ENCODE data around the gene TNRC6C. TPM values are rescaled to one million over a fixed set of nuclear protein-coding genes. Genes with fewer than 3 reads are reported as not detected.
"Not testable (repeated sequence)": the region's sequence is repeated elsewhere in the genome, so short reads cannot be mapped to it uniquely, and the experiment has no call there.

Gene TNRC6C
- total and polyA plus RNA-seq, 9 donors = 8.1 to 11.1 (median 8.8) TPM

DNA sequence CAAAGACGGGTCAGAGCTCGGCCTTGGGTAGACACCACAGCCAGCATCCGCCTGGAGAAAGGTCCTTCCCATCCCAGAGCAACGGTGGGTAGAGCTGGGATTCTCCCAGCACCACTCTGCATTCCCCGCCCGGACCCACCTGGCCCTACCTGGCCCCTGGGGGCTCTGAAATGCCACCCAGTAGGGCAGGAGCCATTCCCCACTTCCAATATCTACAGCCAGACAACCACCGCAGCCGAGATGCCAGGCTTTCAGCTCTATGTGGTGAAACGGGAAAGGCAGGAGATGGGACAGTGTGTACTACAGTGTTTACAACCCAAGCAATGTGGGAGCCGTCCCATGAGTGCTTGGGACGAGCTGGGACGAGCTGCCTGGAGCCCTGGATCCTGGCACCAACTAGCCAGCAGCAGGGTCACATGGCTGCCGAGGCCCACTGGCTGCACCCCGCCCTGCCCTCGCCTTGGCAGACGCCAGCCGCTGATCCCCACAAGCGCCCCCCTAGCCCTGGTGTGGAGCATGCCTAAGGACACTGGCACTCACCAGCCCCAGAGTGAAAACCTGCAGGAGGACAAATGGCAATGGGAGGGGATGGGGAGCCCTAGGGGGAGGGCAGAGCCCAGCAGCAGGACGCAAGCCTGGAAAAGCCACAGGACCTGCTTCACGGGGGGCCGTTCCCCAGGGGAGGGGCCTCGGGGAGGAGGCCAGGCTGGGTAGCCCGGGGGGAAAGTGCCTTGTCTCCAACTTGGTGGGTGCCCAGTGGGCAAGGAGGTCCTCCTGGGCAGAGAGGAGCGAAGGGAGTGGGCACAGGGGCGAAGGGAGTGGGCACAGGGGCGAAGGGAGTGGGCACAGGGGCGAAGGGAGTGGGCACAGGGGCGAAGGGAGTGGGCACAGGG is 156.6 kb downstream of the TNRC6C start:
- Histone ChIP-seq H3K4me1 (ENCODE audit: control insufficient read depth, insufficient read depth, low read length) (peaks cover 9% of the 10 kb centered on the region), H3K36me3 (ENCODE audit: control insufficient read depth, insufficient read depth, low read length) (peaks cover 34% of the 10 kb centered on the region), H3K27me3 (ENCODE audit: control insufficient read depth, insufficient read depth, low read length) (no peaks in the 10 kb centered on the region), H3K27ac (ENCODE audit: low read length) (no peak overlapping the region), H3K9me3 (replicated peaks; ENCODE audit: control insufficient read depth, low read depth, low read length) (no peaks in the 10 kb centered on the region), H3K4me3 (ENCODE audit: low read length) (no peak overlapping the region)
- DNase-seq = no peak
- 79% methylated on average over 20 of the region's 28 CpGs for WGBS (ENCODE audit: insufficient coverage)

DNA sequence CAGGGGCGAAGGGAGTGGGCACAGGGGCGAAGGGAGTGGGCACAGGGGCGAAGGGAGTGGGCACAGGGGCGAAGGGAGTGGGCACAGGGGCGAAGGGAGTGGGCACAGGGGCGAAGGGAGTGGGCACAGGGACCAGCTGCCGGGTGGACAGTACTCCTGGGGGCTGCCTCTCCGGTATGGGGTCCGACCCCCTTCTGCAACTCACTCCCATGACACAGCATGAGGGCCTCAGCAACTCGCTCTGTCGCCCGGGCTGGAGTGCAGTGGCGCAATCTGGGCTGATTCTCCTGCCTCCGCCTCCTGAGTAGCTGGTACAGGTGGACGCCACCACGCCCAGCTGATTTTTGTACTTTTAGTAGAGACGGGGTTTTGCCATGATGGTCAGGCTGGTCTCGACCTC is 157.3 kb downstream of the TNRC6C start:
- H3K27me3 ChIP-seq (ENCODE audit: control insufficient read depth, insufficient read depth, low read length); H3K4me3 ChIP-seq (ENCODE audit: low read length); H3K9me3 ChIP-seq (replicated peaks; ENCODE audit: control insufficient read depth, low read depth, low read length); H3K4me1 ChIP-seq (ENCODE audit: control insufficient read depth, insufficient read depth, low read length); H3K27ac ChIP-seq (ENCODE audit: low read length); DNase-seq: not testable (repeated sequence)
- H3K36me3 ChIP-seq (ENCODE audit: control insufficient read depth, insufficient read depth, low read length) = peaks cover 37% of the 10 kb centered on the region
- WGBS (ENCODE audit: insufficient coverage) = 87% methylated on average over 14 of the region's 18 CpGs

DNA sequence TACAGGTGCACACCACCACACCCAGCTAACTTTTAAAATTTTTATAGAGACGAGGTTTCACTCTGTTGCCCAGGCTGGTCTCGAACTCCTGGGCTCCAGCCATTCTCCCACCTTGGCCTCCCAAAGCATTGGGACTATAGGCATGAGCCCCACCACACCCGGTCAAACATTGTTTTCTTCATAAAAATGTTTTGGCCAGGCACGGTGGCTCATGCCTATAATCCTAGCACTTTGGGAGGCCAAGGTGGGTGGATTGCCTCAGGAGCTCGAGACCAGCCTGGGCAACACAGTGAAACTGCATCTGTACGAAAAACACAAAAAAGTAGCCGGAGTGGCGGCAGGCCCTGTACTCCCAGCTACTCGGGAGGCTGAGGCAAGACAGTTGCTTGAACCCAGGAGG is 157.9 kb downstream of the TNRC6C start:
- Histone ChIP-seq H3K4me1 (ENCODE audit: control insufficient read depth, insufficient read depth, low read length) (peaks cover 9% of the 10 kb centered on the region), H3K27ac (ENCODE audit: low read length) (no peak overlapping the region), H3K27me3 (ENCODE audit: control insufficient read depth, insufficient read depth, low read length) (no peaks in the 10 kb centered on the region), H3K4me3 (ENCODE audit: low read length) (no peak overlapping the region), H3K9me3 (replicated peaks; ENCODE audit: control insufficient read depth, low read depth, low read length) (no peaks in the 10 kb centered on the region), H3K36me3 (ENCODE audit: control insufficient read depth, insufficient read depth, low read length) (peaks cover 34% of the 10 kb centered on the region)
- no peak for DNase-seq
- WGBS (ENCODE audit: insufficient coverage) = 91% methylated on average over 8 of the region's 9 CpGs

DNA sequence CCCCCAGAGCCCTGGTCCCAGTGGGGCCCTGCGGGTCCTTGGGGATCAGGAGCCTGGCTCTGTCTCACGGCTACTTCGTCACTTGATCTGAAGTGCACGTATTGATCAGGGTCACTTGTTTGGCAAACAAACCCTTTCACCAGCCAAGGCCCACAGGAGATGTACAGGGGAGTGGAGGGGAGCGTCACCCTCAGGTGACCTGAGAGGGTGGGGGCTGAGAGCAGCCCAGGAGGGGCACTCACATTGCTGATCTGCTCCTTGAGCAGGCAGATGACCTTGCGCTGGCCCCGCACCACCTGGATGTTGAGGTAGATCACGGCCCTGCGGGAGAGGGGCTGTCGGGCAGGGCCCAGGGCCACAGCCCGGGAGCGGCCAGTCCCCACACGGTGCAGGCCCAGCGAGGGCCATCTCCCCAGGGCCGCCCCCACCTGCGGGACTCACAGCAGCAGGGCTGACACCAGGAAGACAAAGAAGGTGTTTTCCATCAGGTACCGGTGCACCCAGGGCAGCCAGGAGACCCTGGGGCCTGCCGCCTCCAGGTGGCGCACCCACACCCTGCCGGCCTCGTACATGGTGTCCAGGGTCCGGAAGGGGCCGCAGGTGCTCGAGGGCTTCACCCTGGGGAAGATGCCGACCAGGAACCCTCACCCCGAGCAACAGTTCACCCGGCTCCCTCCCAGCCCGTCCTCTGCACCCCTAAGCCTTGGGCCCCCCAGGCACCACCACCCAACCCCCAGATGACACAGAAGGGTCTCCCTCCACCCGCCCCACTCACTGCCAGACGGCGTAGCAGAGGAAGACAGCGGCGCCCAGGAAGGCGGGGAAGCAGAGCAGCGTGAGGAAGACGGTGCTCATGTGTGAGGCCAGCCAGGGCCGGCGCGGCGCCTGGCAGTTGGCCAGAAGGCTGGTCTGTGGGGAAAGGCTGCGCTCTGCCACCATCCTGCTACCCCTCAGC is 158.8 kb downstream of the TNRC6C start:
- Histone ChIP-seq H3K27ac (ENCODE audit: low read length) (no peak overlapping the region), H3K36me3 (ENCODE audit: control insufficient read depth, insufficient read depth, low read length) (peaks cover 32% of the 10 kb centered on the region)

DNA sequence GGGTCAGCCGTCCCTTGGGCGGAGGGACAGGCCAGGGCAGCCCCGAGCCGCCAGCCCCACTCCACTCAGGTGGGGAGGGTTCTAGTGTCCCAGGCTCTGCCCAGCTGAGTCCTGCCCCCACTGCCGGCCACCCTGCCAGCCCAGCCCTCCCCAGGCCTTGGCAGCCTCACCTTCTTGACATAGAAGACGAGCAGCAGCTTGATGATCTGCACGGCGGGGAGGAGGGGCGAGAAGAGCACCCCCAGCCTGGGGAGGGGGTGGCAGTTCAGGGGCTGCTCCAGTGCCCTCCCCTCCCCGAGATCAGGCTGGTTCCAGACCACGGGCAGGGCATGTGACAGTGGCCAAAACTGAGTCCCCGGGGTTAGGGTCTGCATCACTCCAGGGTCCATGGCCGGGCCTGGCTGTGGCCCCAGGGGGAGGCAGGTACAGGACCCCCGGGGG is 160.3 kb downstream of the TNRC6C start:
- Histone ChIP-seq H3K36me3 (ENCODE audit: control insufficient read depth, insufficient read depth, low read length) (peaks cover 43% of the 10 kb centered on the region), H3K27me3 (ENCODE audit: control insufficient read depth, insufficient read depth, low read length) (no peaks in the 10 kb centered on the region), H3K4me3 (ENCODE audit: low read length) (no peak overlapping the region), H3K27ac (ENCODE audit: low read length) (no peak overlapping the region), H3K9me3 (replicated peaks; ENCODE audit: control insufficient read depth, low read depth, low read length) (no peaks in the 10 kb centered on the region), H3K4me1 (ENCODE audit: control insufficient read depth, insufficient read depth, low read length) (peaks cover under 1% of the 10 kb centered on the region)
- 74% methylated on average over 10 of the region's 14 CpGs for WGBS (ENCODE audit: insufficient coverage)
- DNase-seq = no peak

More for the DNA sequence above, 158.8 kb downstream of the TNRC6C start:
- Histone ChIP-seq H3K4me1 (ENCODE audit: control insufficient read depth, insufficient read depth, low read length) (peaks cover 8% of the 10 kb centered on the region), H3K4me3 (ENCODE audit: low read length) (no peak overlapping the region), H3K27me3 (ENCODE audit: control insufficient read depth, insufficient read depth, low read length) (no peaks in the 10 kb centered on the region), H3K9me3 (replicated peaks; ENCODE audit: control insufficient read depth, low read depth, low read length) (no peaks in the 10 kb centered on the region)
- DNase-seq = no peak
- WGBS (ENCODE audit: insufficient coverage) = 59% methylated on average over 33 of the region's 41 CpGs

DNA sequence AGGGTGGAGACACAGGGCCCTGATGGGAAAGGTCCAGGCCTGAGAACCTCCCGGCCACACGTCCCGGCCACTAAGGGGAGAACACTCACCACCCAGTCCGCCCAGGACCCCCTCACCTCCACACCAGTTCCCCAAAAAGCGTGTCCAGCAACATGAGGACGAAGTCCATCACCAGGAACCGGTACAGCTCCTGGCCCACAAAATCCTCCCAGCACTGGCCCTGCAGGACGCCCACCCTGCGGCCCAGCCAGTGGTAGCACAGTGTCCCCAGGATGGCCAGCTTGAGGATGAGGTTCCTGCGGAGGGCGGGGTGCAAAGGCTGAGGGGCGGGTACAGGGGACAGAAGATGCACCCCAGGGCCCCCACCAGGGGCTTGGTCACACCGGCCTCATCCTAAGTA is 162.0 kb downstream of the TNRC6C start:
- no peak overlapping the region for H3K4me3 ChIP-seq (ENCODE audit: low read length)
- H3K27ac ChIP-seq (ENCODE audit: low read length) = no peak overlapping the region
- no peak for DNase-seq
- WGBS (ENCODE audit: insufficient coverage) = 97% methylated on average over 10 of the region's 13 CpGs
- peaks cover 56% of the 10 kb centered on the region for H3K36me3 ChIP-seq (ENCODE audit: control insufficient read depth, insufficient read depth, low read length)
- no peaks in the 10 kb centered on the region for H3K9me3 ChIP-seq (replicated peaks; ENCODE audit: control insufficient read depth, low read depth, low read length)
- no peaks in the 10 kb centered on the region for H3K27me3 ChIP-seq (ENCODE audit: control insufficient read depth, insufficient read depth, low read length)
- peaks cover 18% of the 10 kb centered on the region for H3K4me1 ChIP-seq (ENCODE audit: control insufficient read depth, insufficient read depth, low read length)

DNA sequence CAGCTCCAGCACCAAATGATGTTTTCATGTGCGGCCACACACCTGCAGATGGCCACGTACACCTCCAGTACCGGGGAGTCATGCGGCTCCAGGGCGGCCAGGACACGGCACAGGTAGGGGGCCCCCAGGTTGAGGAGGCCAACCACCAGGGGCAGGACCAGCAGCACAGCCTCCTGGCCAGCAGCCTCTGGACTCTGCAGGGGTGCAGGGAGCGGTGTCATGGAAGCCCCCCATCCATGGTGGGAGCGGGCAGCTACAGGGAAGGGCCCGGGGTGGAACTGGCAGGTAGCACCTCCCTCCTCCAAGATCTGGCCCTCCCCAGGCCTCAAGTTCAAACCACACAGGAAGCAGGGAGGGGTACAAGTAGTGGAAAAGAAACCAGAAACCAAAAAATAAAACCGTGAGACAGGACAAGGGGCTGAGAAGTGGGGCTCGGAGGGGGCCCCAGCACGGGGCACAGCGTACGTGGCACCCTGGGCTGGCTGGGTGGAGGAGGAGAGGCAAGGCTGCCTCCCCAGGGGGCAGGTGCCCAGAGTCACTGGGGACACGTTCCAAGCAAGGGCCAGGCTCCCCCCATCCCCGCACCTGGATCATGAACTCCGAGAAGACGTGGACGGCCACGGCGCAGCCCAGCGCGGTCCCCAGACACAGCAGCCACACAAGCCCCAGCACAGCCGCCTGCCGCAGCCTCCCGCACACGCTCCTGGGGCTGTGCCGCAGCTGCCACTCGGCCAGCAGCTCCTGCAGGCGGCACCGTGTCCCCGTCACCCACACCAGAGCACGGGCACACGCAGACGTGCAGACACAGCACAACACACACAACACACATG is 162.7 kb downstream of the TNRC6C start:
- Histone ChIP-seq H3K4me3 (ENCODE audit: low read length) (no peak overlapping the region), H3K4me1 (ENCODE audit: control insufficient read depth, insufficient read depth, low read length) (peaks cover 24% of the 10 kb centered on the region), H3K27ac (ENCODE audit: low read length) (no peak overlapping the region), H3K36me3 (ENCODE audit: control insufficient read depth, insufficient read depth, low read length) (peaks cover 61% of the 10 kb centered on the region), H3K9me3 (replicated peaks; ENCODE audit: control insufficient read depth, low read depth, low read length) (no peaks in the 10 kb centered on the region), H3K27me3 (ENCODE audit: control insufficient read depth, insufficient read depth, low read length) (no peaks in the 10 kb centered on the region)
- DNase-seq = no peak
- WGBS (ENCODE audit: insufficient coverage) = 79% methylated on average over 33 of the region's 35 CpGs

DNA sequence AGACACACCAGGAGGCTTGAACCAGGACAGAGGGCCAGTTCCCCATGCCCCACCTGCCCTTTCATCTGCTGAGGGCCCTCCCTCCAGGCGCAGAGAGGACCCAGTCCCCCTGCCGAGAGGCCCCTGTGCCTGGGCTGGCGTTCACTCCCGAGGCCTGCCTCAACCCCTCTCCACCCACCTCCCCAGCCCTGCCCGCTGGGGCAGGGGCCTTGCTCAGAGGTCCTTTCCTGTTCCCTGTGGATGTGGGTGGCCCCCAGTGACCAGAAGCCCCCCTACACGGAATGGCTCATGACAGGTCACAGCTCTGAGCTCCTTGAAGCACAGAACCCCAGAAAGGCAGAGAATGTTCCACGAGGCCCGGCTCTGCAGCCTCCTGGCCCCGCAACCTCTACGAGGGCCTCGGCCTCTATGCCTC is 163.3 kb downstream of the TNRC6C start:
- DNase-seq = no peak
- H3K9me3 ChIP-seq (replicated peaks; ENCODE audit: control insufficient read depth, low read depth, low read length) = no peaks in the 10 kb centered on the region
- peaks cover 61% of the 10 kb centered on the region for H3K36me3 ChIP-seq (ENCODE audit: control insufficient read depth, insufficient read depth, low read length)
- no peak overlapping the region for H3K27ac ChIP-seq (ENCODE audit: low read length)
- 68% methylated on average over 11 of the region's 11 CpGs for WGBS (ENCODE audit: insufficient coverage)
- no peaks in the 10 kb centered on the region for H3K27me3 ChIP-seq (ENCODE audit: control insufficient read depth, insufficient read depth, low read length)
- H3K4me3 ChIP-seq (ENCODE audit: low read length) = no peak overlapping the region
- H3K4me1 ChIP-seq (ENCODE audit: control insufficient read depth, insufficient read depth, low read length) = peaks cover 30% of the 10 kb centered on the region

DNA sequence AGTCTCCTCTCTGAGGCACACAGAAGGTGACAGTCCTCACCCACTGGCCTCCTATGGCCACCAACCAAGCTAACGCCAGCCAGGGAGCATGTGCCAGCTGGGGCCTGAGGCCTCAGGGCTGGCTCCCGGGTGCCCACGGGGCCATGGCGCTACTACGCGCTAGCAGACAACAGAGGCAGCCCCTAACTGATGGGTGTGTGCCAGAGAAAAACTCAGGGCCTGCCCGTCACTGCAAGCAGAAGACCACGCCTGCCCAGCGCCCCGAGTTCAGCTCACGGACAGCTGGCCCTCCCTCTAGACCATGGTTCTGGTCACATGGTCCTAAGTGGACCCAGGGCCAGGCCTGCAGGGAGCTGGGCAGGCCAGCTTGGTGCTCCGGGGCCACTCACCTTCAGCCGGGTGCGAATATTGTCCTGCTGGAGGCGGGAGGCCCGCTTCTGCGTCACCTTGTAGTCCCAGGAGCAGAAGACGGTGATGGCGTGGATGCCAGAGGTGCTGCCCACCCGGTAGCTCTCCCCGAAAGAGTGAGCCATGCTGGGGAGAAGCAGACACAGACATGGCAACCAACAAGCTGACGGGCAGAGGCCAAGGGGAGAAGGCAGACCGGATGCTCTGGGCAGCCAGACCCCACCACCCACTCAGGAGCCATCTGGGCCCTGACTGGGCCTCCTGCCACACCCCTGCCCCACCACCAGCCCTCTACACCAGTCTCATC is 163.9 kb downstream of the TNRC6C start:
- peaks cover 58% of the 10 kb centered on the region for H3K36me3 ChIP-seq (ENCODE audit: control insufficient read depth, insufficient read depth, low read length)
- no peak for DNase-seq
- H3K4me3 ChIP-seq (ENCODE audit: low read length) = no peak overlapping the region
- no peaks in the 10 kb centered on the region for H3K9me3 ChIP-seq (replicated peaks; ENCODE audit: control insufficient read depth, low read depth, low read length)
- H3K27me3 ChIP-seq (ENCODE audit: control insufficient read depth, insufficient read depth, low read length) = no peaks in the 10 kb centered on the region
- H3K27ac ChIP-seq (ENCODE audit: low read length) = no peak overlapping the region
- 87% methylated on average over 22 of the region's 23 CpGs for WGBS (ENCODE audit: insufficient coverage)
- peaks cover 35% of the 10 kb centered on the region for H3K4me1 ChIP-seq (ENCODE audit: control insufficient read depth, insufficient read depth, low read length)

Data from muscle of leg (tissue), 11 donors.